ENCODE data around the gene ABHD3.

The ABHD3 gene

DNA sequence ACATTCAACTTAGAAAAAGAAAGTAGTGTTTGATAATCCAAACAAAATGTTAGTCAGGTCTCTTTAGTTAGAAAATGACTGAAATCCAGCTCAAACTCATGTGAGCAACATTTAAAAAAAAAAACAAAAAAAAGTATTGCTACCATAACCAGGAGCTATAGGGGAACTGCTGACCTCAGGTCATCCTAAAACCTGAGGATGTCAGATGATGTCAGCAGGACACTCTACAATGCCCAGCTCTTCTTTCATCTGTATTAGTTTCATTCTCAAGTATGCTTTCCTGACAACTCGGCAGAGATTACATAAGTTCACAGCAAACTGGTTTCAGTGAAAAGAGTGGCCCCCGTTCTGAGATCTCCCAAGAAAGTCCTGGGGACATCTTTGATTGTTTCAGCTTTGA lies 99.9 kb downstream of the ABHD3 start:
- DNase-seq (ENCODE audit: extremely low read depth, low read depth) = no peak
- no peak for TF ChIP-seq CTCF (IDR thresholded peaks at IDR 0.05; ENCODE audit: low read depth, low read length, missing control alignments)
- no peak overlapping the region for H3K4me3 ChIP-seq (replicated peaks; ENCODE audit: low read depth, low read length)

DNA sequence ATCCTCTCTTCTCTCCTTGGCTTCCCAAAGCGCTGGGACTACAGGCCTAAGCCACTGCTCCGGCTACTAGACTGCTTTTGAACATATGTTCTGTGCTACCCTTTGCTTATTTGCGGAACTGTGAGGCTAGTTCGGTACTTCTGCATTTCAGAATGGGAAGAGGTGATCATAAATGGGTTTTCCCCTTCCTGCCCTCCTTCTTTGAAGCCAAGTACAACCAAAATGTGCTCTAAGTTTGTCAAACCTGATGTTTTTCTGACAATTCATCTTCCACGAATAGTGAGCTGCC lies 102.3 kb downstream of the ABHD3 start:
- no peak for TF ChIP-seq CTCF (IDR thresholded peaks at IDR 0.05; ENCODE audit: low read depth, low read length, missing control alignments)
- H3K4me3 ChIP-seq (replicated peaks; ENCODE audit: low read depth, low read length) = no peak overlapping the region
- DNase-seq (ENCODE audit: extremely low read depth, low read depth) = no peak

Measured in HFF-Myc (cell line).